NT2/D1 (cell line): ENCODE data around the gene SLC24A3.

ENCODE experiments used
- SUZ12 ChIP-seq: IDR thresholded peaks from 2 replicates; pipeline ENCODE4 v1.6.1; 2011; ENCODE audit not compliant: insufficient read length, insufficient read depth; ENCODE audit errors: extremely low read depth
- YY1 ChIP-seq: IDR thresholded peaks from 2 replicates; pipeline ENCODE4 v1.6.1; 2011; ENCODE audit not compliant: insufficient read length, insufficient read depth
- ZNF274 ChIP-seq: IDR thresholded peaks from 2 replicates; pipeline ENCODE4 v1.6.1; 2011; ENCODE audit warnings: mild to moderate bottlenecking, low read depth, low read length

GRCh38 chr20:19283490-19284025, 71.1 kb downstream of the SLC24A3 start:
- TF ChIP-seq ZNF274: no peak
- TF ChIP-seq SUZ12: no peak
- no peak for TF ChIP-seq YY1
